Colonic mucosa (tissue), 4 donors: ENCODE data around the gene PCTP. TPM values are rescaled to one million over a fixed set of nuclear protein-coding genes. Genes with fewer than 3 reads are reported as not detected.

Source experiments
- DNase-seq: peaks from one replicate; pipeline ENCODE4 v3.0.0-alpha.2; 2020
- H3K27ac ChIP-seq: fragments of 200-600 bp; one replicate; pipeline ENCODE4 v1.8.0; 2021
- H3K27me3 ChIP-seq: fragments of 200-600 bp; one replicate; pipeline ENCODE4 v1.8.0; 2021
- H3K36me3 ChIP-seq: fragments of 200-600 bp; one replicate; pipeline ENCODE4 v1.8.0; 2021
- H3K4me1 ChIP-seq: fragments of 200-600 bp; one replicate; pipeline ENCODE4 v1.8.0; 2021; ENCODE audit warnings: mild to moderate bottlenecking
- H3K4me3 ChIP-seq: fragments of 200-600 bp; one replicate; pipeline ENCODE4 v1.8.0; 2021
- H3K9ac ChIP-seq, 2 donors: one replicate each; pipeline ENCODE4 v1.7.0; 2013; ENCODE audit warnings: control low read depth in 2 of 2, low read depth in 2 of 2, low read length in 2 of 2
- H3K9me3 ChIP-seq: fragments of 200-600 bp; one replicate; pipeline ENCODE4 v1.8.0; 2021
- CTCF ChIP-seq: fragments of 200-600 bp; IDR thresholded peaks from one replicate; pipeline ENCODE4 v1.8.0; 2022; ENCODE audit warnings: antibody characterized with exemption, mild to moderate bottlenecking
- intact Hi-C: fragments of 100-400 bp; cut with DNase I; formaldehyde crosslinking; loops from one replicate; pipeline ENCODE4 v1.14.1; 2022
- total RNA-seq, 2 donors: library from RNA; stranded (reverse); fragmentation: NEBNext Ultra II Directional in 1 of 2; extraction: Animal tissue kit (Norgen Biotek cat#: 25700) in 1 of 2; gene quantifications; one replicate each; pipeline ENCODE4 v1.2.1, GENCODE V29; 2021
- donor health status: healthy.
- donor health status: DM: no; HTN: no; CAD: no.
- donor health status: DM: no; HTN: no; CAD: no.

Gene PCTP
- total RNA-seq, 2 donors from 2014 or later: 29.0 to 35.5 TPM

DNA sequence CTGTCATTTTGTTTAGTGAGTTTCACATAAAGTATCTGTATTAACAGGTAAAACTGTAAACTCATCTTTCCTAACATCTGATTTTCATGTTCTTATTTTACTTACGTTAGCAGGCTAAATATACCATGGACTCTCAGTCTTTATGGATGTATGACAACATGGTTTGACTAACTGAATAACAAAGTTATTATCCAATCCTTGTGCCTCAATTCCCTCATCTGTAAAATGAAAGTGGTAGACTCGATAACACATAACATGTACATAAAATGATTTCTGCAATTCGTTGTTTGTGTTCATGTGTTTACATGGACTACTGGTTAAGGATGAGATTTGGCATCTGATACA, 9.5 kb upstream of the PCTP start:
- intact Hi-C loops: no loop called here

GRCh38 chr17:55742272-55743102, 8.4 kb upstream of the PCTP start:
- Histone ChIP-seq H3K9ac (no peak overlapping the region), H3K4me3 (no peak overlapping the region), H3K27ac (no peak overlapping the region)

More for the DNA sequence above, 9.5 kb upstream of the PCTP start:
- no peak for TF ChIP-seq CTCF
- no peaks in the 10 kb centered on the region for H3K27me3 ChIP-seq
- H3K4me3 ChIP-seq: no peak overlapping the region
- no peak overlapping the region for H3K9ac ChIP-seq
- no peak overlapping the region for H3K27ac ChIP-seq
- H3K9me3 ChIP-seq: no peaks in the 10 kb centered on the region
- no peaks in the 10 kb centered on the region for H3K4me1 ChIP-seq
- DNase-seq: no peak
- no peaks in the 10 kb centered on the region for H3K36me3 ChIP-seq

DNA sequence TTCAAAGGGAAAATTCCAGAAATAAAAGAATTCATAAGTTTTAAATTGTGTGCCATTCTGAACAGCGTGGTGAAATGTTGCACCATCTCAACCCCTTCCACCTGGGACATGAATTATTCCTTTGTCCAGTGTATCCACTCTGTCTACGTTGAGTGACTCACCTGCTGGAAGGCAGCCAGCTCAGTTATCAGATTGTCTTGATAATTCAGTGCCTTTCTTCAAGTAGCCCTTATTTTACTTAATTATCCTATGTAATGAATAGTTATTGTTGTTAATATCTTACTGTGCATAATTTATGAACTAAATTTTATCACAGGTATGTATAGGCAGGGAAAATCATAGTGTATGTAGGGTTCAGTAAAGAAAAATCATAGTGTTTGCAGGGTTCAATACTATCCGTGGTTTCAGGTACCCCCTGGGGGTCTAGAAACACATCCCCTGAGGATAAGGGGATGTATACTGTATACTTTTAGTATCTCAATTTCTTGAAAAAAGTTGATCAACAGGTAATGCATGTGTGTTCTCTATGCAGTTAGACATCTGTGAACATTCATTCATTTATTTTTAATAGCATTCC, 7.7 kb upstream of the PCTP start:
- no peak overlapping the region for H3K27ac ChIP-seq
- TF ChIP-seq CTCF: no peak
- H3K9ac ChIP-seq: no peak overlapping the region
- H3K27me3 ChIP-seq: no peaks in the 10 kb centered on the region
- H3K9me3 ChIP-seq: no peaks in the 10 kb centered on the region
- DNase-seq: peak; percentile 67
- intact Hi-C loops: no loop called here
- no peaks in the 10 kb centered on the region for H3K4me1 ChIP-seq
- no peak overlapping the region for H3K4me3 ChIP-seq
- no peaks in the 10 kb centered on the region for H3K36me3 ChIP-seq

More at GRCh38 chr17:55742272-55743102, 8.4 kb upstream of the PCTP start:
- intact Hi-C loops: no loop called here
- TF ChIP-seq CTCF: no peak
- Histone ChIP-seq H3K9me3 (no peaks in the 10 kb centered on the region), H3K36me3 (no peaks in the 10 kb centered on the region), H3K27me3 (no peaks in the 10 kb centered on the region), H3K4me1 (no peaks in the 10 kb centered on the region)
- DNase-seq: no peak

GRCh38 chr17:55745258-55745657, 5.6 kb upstream of the PCTP start:
- TF ChIP-seq CTCF: no peak
- DNase-seq: no peak
- Histone ChIP-seq H3K9me3 (no peaks in the 10 kb centered on the region), H3K36me3 (no peaks in the 10 kb centered on the region), H3K27me3 (no peaks in the 10 kb centered on the region), H3K9ac (no peak overlapping the region), H3K4me3 (no peak overlapping the region), H3K27ac (no peak overlapping the region), H3K4me1 (no peaks in the 10 kb centered on the region)
- intact Hi-C loops: no loop called here

- intact Hi-C loops: no loop called here
- no peaks in the 10 kb centered on the region for H3K27me3 ChIP-seq
- H3K4me3 ChIP-seq: no peak overlapping the region
- no peak overlapping the region for H3K27ac ChIP-seq
- no peak for DNase-seq
- H3K36me3 ChIP-seq: no peaks in the 10 kb centered on the region
- no peak for TF ChIP-seq CTCF
- H3K9me3 ChIP-seq: no peaks in the 10 kb centered on the region
- no peaks in the 10 kb centered on the region for H3K4me1 ChIP-seq
- H3K9ac ChIP-seq: no peak overlapping the region
Measured at GRCh38 chr17:55746466-55746865, 4.4 kb upstream of the PCTP start.
